ENCODE data around the gene PYROXD2. TPM values are rescaled to one million over a fixed set of nuclear protein-coding genes. Genes with fewer than 3 reads are reported as not detected.
A peak's percentile ranks its signal among the peaks of the same experiment; 100 is the strongest.

The PYROXD2 gene
- total and polyA plus RNA-seq, 2 of the 13 experiments (the other 11 are each of a cell fraction or from before 2014, with no cell fraction given) = 2.0 to 6.2 TPM

GRCh38 chr10:98446661-98447221 lies 31.8 kb upstream of the PYROXD2 start, which contains the start of gene HPS1 (continued):
- TF ChIP-seq AFF4 (CRISPR knock-in tag; IDR thresholded peaks at IDR 0.05) (no peak), DMTF1 (CRISPR knock-in tag; IDR thresholded peaks at IDR 0.05) (no peak), CHD2 (IDR thresholded peaks at IDR 0.05; ENCODE audit: low read depth, low read length) (no peak), ZNF138 (CRISPR knock-in tag; IDR thresholded peaks at IDR 0.05; ENCODE audit: low read depth) (no peak), ZBTB25 (CRISPR knock-in tag; IDR thresholded peaks at IDR 0.05) (no peak), FOXJ3 (CRISPR knock-in tag; IDR thresholded peaks at IDR 0.05; ENCODE audit: borderline replicate concordance) (no peak), ZNF816 (CRISPR knock-in tag; IDR thresholded peaks at IDR 0.05; ENCODE audit: borderline replicate concordance) (no peak; the same call in 1 of the 2 replicates), SMAD1 (CRISPR knock-in tag; IDR thresholded peaks at IDR 0.05; ENCODE audit: borderline replicate concordance, low read depth) (0 out of 2 replicates have a peak, but pooled peaks have one; percentile 46), ZNF232 (CRISPR knock-in tag; IDR thresholded peaks at IDR 0.05; ENCODE audit: borderline replicate concordance) (peak; percentile 38; the same call in 1 of the 2 replicates), FLYWCH1 (CRISPR knock-in tag; IDR thresholded peaks at IDR 0.05) (no peak), KLF16 (CRISPR knock-in tag; IDR thresholded peaks at IDR 0.05) (peak in 1 of 2 experiments; percentile 30; a peak in 1 of 4 replicates), TBX2 (CRISPR knock-in tag; IDR thresholded peaks at IDR 0.05; ENCODE audit: borderline replicate concordance) (peak; percentile 39; the same call in 1 of the 2 replicates), SKI (IDR thresholded peaks at IDR 0.05; ENCODE audit: partially characterized antibody) (no peak), ZNF124 (CRISPR knock-in tag; IDR thresholded peaks at IDR 0.05) (no peak), ZNF619 (CRISPR knock-in tag; IDR thresholded peaks at IDR 0.05) (0 out of 2 replicates have a peak, but pooled peaks have one; percentile 28), ZNF576 (CRISPR knock-in tag; IDR thresholded peaks at IDR 0.05) (no peak), ZKSCAN5 (CRISPR knock-in tag; IDR thresholded peaks at IDR 0.05) (no peak), ZNF614 (CRISPR knock-in tag; IDR thresholded peaks at IDR 0.05; ENCODE audit: borderline replicate concordance) (no peak; the same call in 1 of the 2 replicates), ZNF616 (CRISPR knock-in tag; IDR thresholded peaks at IDR 0.05; ENCODE audit: low read depth) (0 out of 2 replicates have a peak, but pooled peaks have one; percentile 31), NPAS2 (CRISPR knock-in tag; IDR thresholded peaks at IDR 0.05; ENCODE audit: borderline replicate concordance) (no peak), ZSCAN22 (CRISPR knock-in tag; IDR thresholded peaks at IDR 0.05) (no peak), GLI4 (CRISPR knock-in tag; IDR thresholded peaks at IDR 0.05; ENCODE audit: borderline replicate concordance) (no peak)
